ENCODE data around the gene SNRNP25. TPM values are rescaled to one million over a fixed set of nuclear protein-coding genes. Genes with fewer than 3 reads are reported as not detected.

The SNRNP25 gene
- polyA plus RNA-seq, 1 donor, result 21.6 TPM

DNA sequence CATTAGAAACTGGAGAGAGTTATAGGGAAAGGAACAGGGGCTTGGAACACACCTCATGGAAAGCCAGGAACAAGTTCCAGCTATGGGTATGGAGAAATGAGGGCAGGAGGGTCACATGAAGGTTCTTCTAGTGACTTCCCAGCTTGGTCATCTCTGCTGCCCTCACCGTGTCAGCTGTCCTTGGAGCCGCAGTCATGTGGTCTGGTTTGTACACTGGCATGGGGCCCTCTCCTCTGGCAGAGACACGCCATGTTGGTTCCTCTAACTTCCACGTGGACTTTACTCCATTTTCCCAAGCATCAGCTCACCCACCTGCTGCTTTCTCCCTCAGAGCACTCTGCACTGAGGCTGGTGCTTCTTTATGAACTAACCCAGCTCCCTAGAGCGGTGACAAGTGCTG lies 50.7 kb downstream of the SNRNP25 start:
- DNase-seq, result no peak
- Histone ChIP-seq H3K9me3 (ENCODE audit: control insufficient read depth, low read depth, low read length) (no peaks in the 10 kb centered on the region), H3K4me3 (ENCODE audit: low read length) (no peak overlapping the region), H3K27ac (ENCODE audit: low read length) (no peak overlapping the region), H3K27me3 (ENCODE audit: control insufficient read depth, insufficient read depth, low read length) (no peaks in the 10 kb centered on the region), H3K36me3 (ENCODE audit: control insufficient read depth, insufficient read depth, low read length) (peaks cover 32% of the 10 kb centered on the region), H3K4me1 (ENCODE audit: control insufficient read depth, insufficient read depth, low read length) (no peaks in the 10 kb centered on the region)
- WGBS (ENCODE audit: insufficient coverage, low lambda C conversion rate), result no CpG with 5 or more reads among the region's 5 CpGs

- Histone ChIP-seq H3K27me3 (ENCODE audit: control insufficient read depth, insufficient read depth, low read length) (no peaks in the 10 kb centered on the region), H3K27ac (ENCODE audit: low read length) (no peak overlapping the region), H3K9me3 (ENCODE audit: control insufficient read depth, low read depth, low read length) (no peaks in the 10 kb centered on the region), H3K4me1 (ENCODE audit: control insufficient read depth, insufficient read depth, low read length) (no peaks in the 10 kb centered on the region), H3K4me3 (ENCODE audit: low read length) (no peak overlapping the region), H3K36me3 (ENCODE audit: control insufficient read depth, insufficient read depth, low read length) (peaks cover 37% of the 10 kb centered on the region)
- 100% methylated on average over 2 of the region's 3 CpGs for WGBS (ENCODE audit: insufficient coverage, low lambda C conversion rate)
- DNase-seq, result no peak
Measured at GRCh38 chr16:104928-105327, 51.3 kb downstream of the SNRNP25 start.

DNA sequence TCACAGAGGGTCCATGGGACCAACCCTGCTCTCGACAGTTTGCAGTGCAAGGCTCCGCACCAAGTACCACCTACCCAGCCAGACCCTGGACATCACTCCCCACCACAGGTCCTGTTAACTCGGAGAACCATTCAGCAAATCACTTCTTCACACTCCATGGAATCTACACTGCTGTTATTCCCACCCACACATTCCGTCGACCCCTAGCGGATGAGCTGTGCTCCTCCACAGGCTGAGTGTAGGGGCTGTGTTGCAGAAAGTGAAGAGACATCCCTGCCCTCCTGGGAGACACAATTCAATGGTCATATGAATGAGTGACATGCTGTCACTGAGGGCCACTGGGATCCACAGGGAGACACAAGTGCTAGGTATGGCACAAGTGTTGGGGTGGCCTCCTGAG lies 51.9 kb downstream of the SNRNP25 start:
- WGBS (ENCODE audit: insufficient coverage, low lambda C conversion rate), result no CpG with 5 or more reads among the region's 6 CpGs
- no peak overlapping the region for H3K4me3 ChIP-seq (ENCODE audit: low read length)
- no peaks in the 10 kb centered on the region for H3K27me3 ChIP-seq (ENCODE audit: control insufficient read depth, insufficient read depth, low read length)
- H3K27ac ChIP-seq (ENCODE audit: low read length), result no peak overlapping the region
- no peak for DNase-seq
- H3K4me1 ChIP-seq (ENCODE audit: control insufficient read depth, insufficient read depth, low read length), result no peaks in the 10 kb centered on the region
- H3K36me3 ChIP-seq (ENCODE audit: control insufficient read depth, insufficient read depth, low read length), result peaks cover 39% of the 10 kb centered on the region
- no peaks in the 10 kb centered on the region for H3K9me3 ChIP-seq (ENCODE audit: control insufficient read depth, low read depth, low read length)

DNA sequence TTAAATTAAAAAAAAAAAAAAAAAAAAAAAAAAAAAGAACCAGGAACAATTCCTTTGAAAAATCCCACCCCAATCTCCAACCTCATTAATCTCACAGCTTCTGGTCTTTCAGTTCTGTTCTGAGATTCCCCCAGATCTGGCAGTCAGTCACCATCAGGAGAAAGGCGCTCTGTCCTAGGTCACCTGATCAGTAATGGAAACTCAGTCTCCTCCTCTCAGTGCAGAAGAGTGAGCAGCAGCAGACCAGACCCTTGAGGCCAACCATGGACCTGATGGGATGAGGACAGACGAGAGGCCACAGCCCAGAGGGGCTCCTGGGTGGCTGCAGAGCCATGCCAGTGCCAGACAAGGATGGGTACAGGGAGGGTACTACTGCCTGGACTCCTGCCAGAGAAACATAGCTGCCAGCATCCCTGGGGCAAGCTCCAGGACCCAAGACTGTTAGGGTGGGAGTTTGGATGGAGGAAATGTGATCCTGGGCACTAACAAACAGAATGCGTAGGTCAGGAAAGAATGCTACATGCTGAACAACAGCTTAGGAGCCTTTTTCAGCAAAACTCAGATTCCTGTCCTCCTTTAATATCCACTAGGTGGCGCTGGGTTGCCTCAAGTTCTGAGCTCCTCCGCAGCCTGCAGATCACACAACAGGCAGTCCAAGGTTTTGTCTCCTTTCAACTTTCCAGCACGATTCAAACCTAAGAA lies 53.1 kb downstream of the SNRNP25 start:
- Histone ChIP-seq H3K4me1 (ENCODE audit: control insufficient read depth, insufficient read depth, low read length) (no peaks in the 10 kb centered on the region), H3K27ac (ENCODE audit: low read length) (no peak overlapping the region), H3K4me3 (ENCODE audit: low read length) (no peak overlapping the region), H3K36me3 (ENCODE audit: control insufficient read depth, insufficient read depth, low read length) (peaks cover 42% of the 10 kb centered on the region), H3K9me3 (ENCODE audit: control insufficient read depth, low read depth, low read length) (no peaks in the 10 kb centered on the region), H3K27me3 (ENCODE audit: control insufficient read depth, insufficient read depth, low read length) (no peaks in the 10 kb centered on the region)
- no CpG with 5 or more reads among the region's 6 CpGs for WGBS (ENCODE audit: insufficient coverage, low lambda C conversion rate)
- peak; percentile 61 to 63 for DNase-seq

Other genes starting within 250 kb of the SNRNP25 start
- gene POLR3K, start 220 bp upstream of the SNRNP25 start, polyA plus RNA-seq, result 9.5 TPM
- 18.3 TPM for gene RHBDF1, start 18.8 kb downstream of the SNRNP25 start, polyA plus RNA-seq
- gene MPG, start 24.4 kb downstream of the SNRNP25 start, polyA plus RNA-seq, result 31.2 TPM
- 21.8 TPM for gene NPRL3, start 84.8 kb downstream of the SNRNP25 start, polyA plus RNA-seq
- gene HBZ, start 98.8 kb downstream of the SNRNP25 start, polyA plus RNA-seq, result 5.6 TPM
- 11.9 TPM for gene HBM, start 112.2 kb downstream of the SNRNP25 start, polyA plus RNA-seq
- 1,574 TPM for gene HBA2, start 119.0 kb downstream of the SNRNP25 start, polyA plus RNA-seq
- 1,041 TPM for gene HBA1, start 122.9 kb downstream of the SNRNP25 start, polyA plus RNA-seq
- gene HBQ1, start 126.6 kb downstream of the SNRNP25 start, polyA plus RNA-seq, result 0.73 TPM
- gene LUC7L, start 175.6 kb downstream of the SNRNP25 start, polyA plus RNA-seq, result 99.5 TPM
- gene FAM234A, start 181.0 kb downstream of the SNRNP25 start, polyA plus RNA-seq, result 63.4 TPM
- 6.6 TPM for gene RGS11, start 222.1 kb downstream of the SNRNP25 start, polyA plus RNA-seq
- gene ARHGDIG, start 226.8 kb downstream of the SNRNP25 start, polyA plus RNA-seq, result 4.5 TPM
- gene PDIA2, start 229.3 kb downstream of the SNRNP25 start, polyA plus RNA-seq, result 1.8 TPM

Measured in large intestine (tissue), 3 donors.